Measurements from ENCODE around the gene C12orf57. TPM values are rescaled to one million over a fixed set of nuclear protein-coding genes. Genes with fewer than 3 reads are reported as not detected.
A peak's percentile ranks its signal among the peaks of the same experiment; 100 is the strongest.

Gene C12orf57
- total RNA-seq, 4 donors from 2014 or later: 303 to 452 (median 386) TPM

DNA sequence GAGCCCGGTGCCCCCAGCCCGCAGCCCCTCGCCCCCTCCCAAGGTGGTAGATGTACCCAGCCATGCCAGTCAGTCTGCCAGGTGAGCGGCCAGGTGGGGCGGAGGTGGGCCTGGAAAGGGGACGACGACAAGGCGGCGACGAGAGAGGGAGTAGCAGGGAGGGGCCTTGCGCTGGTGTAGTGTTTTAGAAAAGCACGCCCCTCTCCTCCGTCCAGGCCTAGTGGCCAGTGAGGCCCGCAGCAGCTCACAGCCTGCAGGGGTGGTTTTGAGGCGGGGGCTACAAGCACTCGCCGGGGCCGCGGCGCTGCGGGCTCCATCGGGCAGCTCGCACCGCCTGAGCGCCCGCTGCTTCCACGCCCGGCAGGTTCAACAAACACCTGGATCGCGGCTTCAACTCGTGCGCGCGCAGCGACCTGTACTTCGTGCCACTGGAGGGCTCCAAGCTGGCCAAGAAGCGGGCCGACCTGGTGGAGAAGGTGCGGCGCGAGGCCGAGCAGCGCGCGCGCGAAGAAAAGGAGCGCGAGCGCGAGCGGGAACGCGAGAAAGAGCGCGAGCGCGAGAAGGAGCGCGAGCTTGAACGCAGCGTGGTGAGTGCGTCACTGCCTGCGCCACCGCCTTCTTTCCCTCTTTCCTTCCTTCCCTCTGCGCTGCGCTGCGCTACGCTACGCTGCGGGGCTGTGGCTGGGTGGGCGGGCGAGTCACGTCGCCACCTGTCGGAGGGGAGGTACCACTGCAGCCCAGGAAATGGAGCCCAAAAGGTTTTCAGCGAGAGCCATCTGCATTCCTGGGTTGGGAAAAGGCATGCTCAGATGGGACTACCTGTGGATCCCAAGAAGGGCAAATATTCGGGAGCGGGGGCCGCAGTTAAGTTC, 6.1 kb upstream of the C12orf57 start:
- peaks cover 0 to 8% (median 0%) of the 10 kb centered on the region in 4 donors for H3K36me3 ChIP-seq

DNA sequence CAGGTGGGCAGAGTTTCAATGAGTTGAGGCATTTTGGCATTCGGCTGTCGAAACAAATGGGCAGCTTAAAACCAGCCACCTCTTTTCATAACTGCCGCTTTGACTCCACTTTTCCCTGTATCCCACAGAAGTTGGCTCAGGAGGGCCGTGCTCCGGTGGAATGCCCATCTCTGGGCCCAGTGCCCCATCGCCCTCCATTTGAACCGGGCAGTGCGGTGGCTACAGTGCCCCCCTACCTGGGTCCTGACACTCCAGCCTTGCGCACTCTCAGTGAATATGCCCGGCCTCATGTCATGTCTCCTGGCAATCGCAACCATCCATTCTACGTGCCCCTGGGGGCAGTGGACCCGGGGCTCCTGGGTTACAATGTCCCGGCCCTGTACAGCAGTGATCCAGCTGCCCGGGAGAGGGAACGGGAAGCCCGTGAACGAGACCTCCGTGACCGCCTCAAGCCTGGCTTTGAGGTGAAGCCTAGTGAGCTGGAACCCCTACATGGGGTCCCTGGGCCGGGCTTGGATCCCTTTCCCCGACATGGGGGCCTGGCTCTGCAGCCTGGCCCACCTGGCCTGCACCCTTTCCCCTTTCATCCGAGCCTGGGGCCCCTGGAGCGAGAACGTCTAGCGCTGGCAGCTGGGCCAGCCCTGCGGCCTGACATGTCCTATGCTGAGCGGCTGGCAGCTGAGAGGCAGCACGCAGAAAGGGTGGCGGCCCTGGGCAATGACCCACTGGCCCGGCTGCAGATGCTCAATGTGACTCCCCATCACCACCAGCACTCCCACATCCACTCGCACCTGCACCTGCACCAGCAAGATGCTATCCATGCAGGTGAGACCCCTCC, 5.2 kb upstream of the C12orf57 start:
- intact Hi-C loops (cut with DNase I; ENCODE audit: low total_unique reads): loop anchor here (5.0 kb wide), 1 partner anchor 66 kb away; the partner anchor contains the start of gene SPSB2
- peak overlapping the region in 2 of 4 donors; percentile 53 to 59 for H3K4me3 ChIP-seq
- peak in 1 of 3 donors; percentile 57 for TF ChIP-seq POLR2AphosphoS5 (IDR thresholded peaks at IDR 0.05)
- TF ChIP-seq, protein P1, sequence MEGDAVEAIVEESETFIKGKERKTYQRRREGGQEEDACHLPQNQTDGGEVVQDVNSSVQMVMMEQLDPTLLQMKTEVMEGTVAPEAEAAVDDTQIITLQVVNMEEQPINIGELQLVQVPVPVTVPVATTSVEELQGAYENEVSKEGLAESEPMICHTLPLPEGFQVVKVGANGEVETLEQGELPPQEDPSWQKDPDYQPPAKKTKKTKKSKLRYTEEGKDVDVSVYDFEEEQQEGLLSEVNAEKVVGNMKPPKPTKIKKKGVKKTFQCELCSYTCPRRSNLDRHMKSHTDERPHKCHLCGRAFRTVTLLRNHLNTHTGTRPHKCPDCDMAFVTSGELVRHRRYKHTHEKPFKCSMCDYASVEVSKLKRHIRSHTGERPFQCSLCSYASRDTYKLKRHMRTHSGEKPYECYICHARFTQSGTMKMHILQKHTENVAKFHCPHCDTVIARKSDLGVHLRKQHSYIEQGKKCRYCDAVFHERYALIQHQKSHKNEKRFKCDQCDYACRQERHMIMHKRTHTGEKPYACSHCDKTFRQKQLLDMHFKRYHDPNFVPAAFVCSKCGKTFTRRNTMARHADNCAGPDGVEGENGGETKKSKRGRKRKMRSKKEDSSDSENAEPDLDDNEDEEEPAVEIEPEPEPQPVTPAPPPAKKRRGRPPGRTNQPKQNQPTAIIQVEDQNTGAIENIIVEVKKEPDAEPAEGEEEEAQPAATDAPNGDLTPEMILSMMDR (IDR thresholded peaks at IDR 0.05): peak in 1 of 5 experiments; percentile 27
- TF ChIP-seq POLR2A (IDR thresholded peaks at IDR 0.05): no peak
- H3K27ac ChIP-seq: peak overlapping the region; percentile 90 to 99 (median 96)
- no peak for DNase-seq
- in situ Hi-C loops (cut with MboI; ENCODE audit: low pct_ligation_motif_present in 1 of 4, low pct_unique_long_range_greater_than_20kb in 1 of 4, low sequenced_read_pairs in 3 of 4): loop anchor here in 2 of 4 donors (25.0 kb wide), 1 partner anchor 174 kb away; the partner anchor contains the start of gene C1RL (in 2 of the 2)
- H3K27me3 ChIP-seq: no peaks in the 10 kb centered on the region
- peaks cover 14 to 51% (median 38%) of the 10 kb centered on the region in 4 donors for H3K4me1 ChIP-seq
- no peaks in the 10 kb centered on the region for H3K9me3 ChIP-seq
- 80% methylated on average over 1 to 32 of the region's 32 CpGs for WGBS, 2 donors (ENCODE audit: low coverage in 1 of 2)
- peaks cover 0 to 8% (median 0%) of the 10 kb centered on the region in 4 donors for H3K36me3 ChIP-seq

More for the DNA sequence above, 6.1 kb upstream of the C12orf57 start:
- Histone ChIP-seq H3K27me3 (no peaks in the 10 kb centered on the region), H3K27ac (peak overlapping the region; percentile 90 to 99 (median 96)), H3K4me3 (peak overlapping the region; percentile 43 to 59 (median 52)), H3K4me1 (peaks cover 13 to 53% (median 40%) of the 10 kb centered on the region in 4 donors), H3K9me3 (no peaks in the 10 kb centered on the region)
- WGBS, 2 donors (ENCODE audit: low coverage in 1 of 2): 0% methylated on average over 4 to 47 of the region's 80 CpGs
- intact Hi-C loops (cut with DNase I; ENCODE audit: low total_unique reads) (loop anchor here (5.0 kb wide), 1 partner anchor 65 kb away; the partner anchor contains the start of gene SPSB2), in situ Hi-C loops (cut with MboI; ENCODE audit: low pct_ligation_motif_present in 1 of 4, low pct_unique_long_range_greater_than_20kb in 1 of 4, low sequenced_read_pairs in 3 of 4) (loop anchor here in 2 of 4 donors (25.0 kb wide), 1 partner anchor 175 kb away; the partner anchor contains the start of gene C1RL (in 2 of the 2))
- peak; percentile 95 for DNase-seq
- no peak for TF ChIP-seq EP300 (IDR thresholded peaks at IDR 0.05; ENCODE audit: low read depth)
- TF ChIP-seq, protein P1 (IDR thresholded peaks at IDR 0.05): peak; percentile 82 to 99 (median 96)
- peak; percentile 90 for TF ChIP-seq POLR2A (IDR thresholded peaks at IDR 0.05)
- TF ChIP-seq POLR2AphosphoS5 (IDR thresholded peaks at IDR 0.05): peak; percentile 85 to 98 (median 97)

GRCh38 chr12:6939191-6939540, 4.7 kb upstream of the C12orf57 start:
- DNase-seq: no peak
- Histone ChIP-seq H3K36me3 (peaks cover 0 to 8% (median 0%) of the 10 kb centered on the region in 4 donors), H3K4me3 (no peak overlapping the region), H3K9me3 (no peaks in the 10 kb centered on the region), H3K4me1 (peaks cover 12 to 45% (median 32%) of the 10 kb centered on the region in 4 donors), H3K27ac (peak overlapping the region; percentile 90 to 99 (median 96)), H3K27me3 (no peaks in the 10 kb centered on the region)
- WGBS, 2 donors (ENCODE audit: low coverage in 1 of 2): 67 to 83% methylated on average over 1 to 2 of the region's 2 CpGs
- in situ Hi-C loops (cut with MboI; ENCODE audit: low pct_ligation_motif_present in 1 of 4, low pct_unique_long_range_greater_than_20kb in 1 of 4, low sequenced_read_pairs in 3 of 4): loop anchor here in 2 of 4 donors (25.0 kb wide), 1 partner anchor 173 kb away; the partner anchor contains the start of gene C1RL (in 2 of the 2)
- TF ChIP-seq POLR2AphosphoS5 (IDR thresholded peaks at IDR 0.05) (peak in 1 of 3 donors; percentile 9), POLR2A (IDR thresholded peaks at IDR 0.05) (no peak)
- intact Hi-C loops (cut with DNase I; ENCODE audit: low total_unique reads): loop anchor here (5.0 kb wide), 1 partner anchor 67 kb away; the partner anchor contains the start of gene SPSB2

DNA sequence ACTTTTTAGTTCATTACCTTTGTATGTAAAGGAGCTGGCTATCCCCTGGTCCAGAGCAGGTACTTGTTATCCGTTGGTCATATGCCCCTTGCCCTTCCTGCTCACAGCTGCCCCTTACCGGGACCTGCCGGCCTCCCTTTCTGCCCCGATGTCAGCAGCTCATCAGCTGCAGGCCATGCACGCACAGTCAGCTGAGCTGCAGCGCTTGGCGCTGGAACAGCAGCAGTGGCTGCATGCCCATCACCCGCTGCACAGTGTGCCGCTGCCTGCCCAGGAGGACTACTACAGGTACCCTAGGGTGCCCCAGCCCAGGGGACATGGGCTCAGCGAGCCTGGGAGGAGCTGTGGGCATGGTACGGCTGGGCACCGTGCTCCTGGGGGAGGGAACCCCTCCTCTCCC, 2.6 kb upstream of the C12orf57 start:
- Histone ChIP-seq H3K27me3 (no peaks in the 10 kb centered on the region), H3K4me3 (no peak overlapping the region), H3K27ac (peak overlapping the region in 2 of 4 donors; percentile 13 to 99), H3K9me3 (no peaks in the 10 kb centered on the region), H3K4me1 (peaks cover 25 to 52% (median 44%) of the 10 kb centered on the region in 4 donors), H3K36me3 (no peaks in the 10 kb centered on the region)
- intact Hi-C loops (cut with DNase I; ENCODE audit: low total_unique reads): no loop called here
- in situ Hi-C loops (cut with MboI; ENCODE audit: low pct_ligation_motif_present in 1 of 4, low pct_unique_long_range_greater_than_20kb in 1 of 4, low sequenced_read_pairs in 3 of 4): loop anchor here in 3 of 4 donors (10.0 to 25.0 kb wide), 2 partner anchors 164 to 171 kb away; partner anchors contain the start of gene C1RL (in 3 of the 3)
- DNase-seq: no peak
- TF ChIP-seq POLR2AphosphoS5 (IDR thresholded peaks at IDR 0.05): peak in 2 of 3 donors; percentile 5 to 27
- TF ChIP-seq, protein P1 (IDR thresholded peaks at IDR 0.05): no peak
- 90% methylated on average over 12 of the region's 12 CpGs; no CpG with 5 or more reads in 1 of the 2 donors for WGBS, 2 donors (ENCODE audit: low coverage in 1 of 2)

Measured in transverse colon (tissue), 4 donors.